Inferior parietal cortex (tissue), 1 donor: Measurements from ENCODE around the gene PBX3.

Experiments
- DNase-seq: peaks from one replicate; pipeline ENCODE4 v3.0.0-alpha.2; 2016; ENCODE audit errors: extremely low spot score

The PBX3 gene

GRCh38 chr9:125906893-125907292 is 159.7 kb downstream of the PBX3 start:
- no peak for DNase-seq

- DNase-seq: no peak
Measured at GRCh38 chr9:125908136-125908535, 161.0 kb downstream of the PBX3 start.

- DNase-seq: no peak
Measured at GRCh38 chr9:125908966-125909365, 161.8 kb downstream of the PBX3 start.

GRCh38 chr9:125909459-125909858 is 162.3 kb downstream of the PBX3 start:
- DNase-seq: no peak

- DNase-seq: no peak
Measured at GRCh38 chr9:125910286-125910685, 163.1 kb downstream of the PBX3 start.

- DNase-seq: no peak
Measured at GRCh38 chr9:125911861-125912644, 164.9 kb downstream of the PBX3 start.

GRCh38 chr9:125912667-125913066 is 165.5 kb downstream of the PBX3 start:
- no peak for DNase-seq

- no peak for DNase-seq
Measured at GRCh38 chr9:125913551-125913950, 166.4 kb downstream of the PBX3 start.

GRCh38 chr9:125914411-125914810 is 167.2 kb downstream of the PBX3 start:
- no peak for DNase-seq

- no peak for DNase-seq
Measured at GRCh38 chr9:125915606-125916005, 168.4 kb downstream of the PBX3 start.

GRCh38 chr9:125919565-125919964 is 172.4 kb downstream of the PBX3 start:
- DNase-seq: no peak

GRCh38 chr9:125920402-125920801 is 173.2 kb downstream of the PBX3 start:
- no peak for DNase-seq

GRCh38 chr9:125922854-125923253 is 175.7 kb downstream of the PBX3 start:
- no peak for DNase-seq

- DNase-seq: no peak
Measured at GRCh38 chr9:125924351-125924750, 177.2 kb downstream of the PBX3 start.

- DNase-seq: no peak
Measured at GRCh38 chr9:125926936-125927335, 179.8 kb downstream of the PBX3 start.

- DNase-seq: no peak
Measured at GRCh38 chr9:125929846-125930245, 182.7 kb downstream of the PBX3 start.

- no peak for DNase-seq
Measured at GRCh38 chr9:125931211-125931610, 184.0 kb downstream of the PBX3 start.

- peak; percentile 72 for DNase-seq
Measured at GRCh38 chr9:125932012-125932411, 184.8 kb downstream of the PBX3 start.

- no peak for DNase-seq
Measured at GRCh38 chr9:125932746-125933455, 185.7 kb downstream of the PBX3 start.

- DNase-seq: no peak
Measured at GRCh38 chr9:125942125-125942524, 195.0 kb downstream of the PBX3 start.

- DNase-seq: no peak
Measured at GRCh38 chr9:125943831-125944230, 196.7 kb downstream of the PBX3 start.

GRCh38 chr9:125946397-125946796 is 199.2 kb downstream of the PBX3 start:
- no peak for DNase-seq

- DNase-seq: no peak
Measured at GRCh38 chr9:125948887-125949596, 201.9 kb downstream of the PBX3 start.
